A549 treated with dexamethasone at 1 μM for 4 hours (cell line): ENCODE measurements around the gene HDHD5. TPM values are rescaled to one million over a fixed set of nuclear protein-coding genes. Genes with fewer than 3 reads are reported as not detected.

Source experiments
- total RNA-seq: library from RNA; stranded (reverse); fragments of 200-300 nt; extraction: Qiagen RNA extraction; gene quantifications from 5 replicates; pipeline ENCODE4 v1.2.3, GENCODE V29; 2022

HDHD5 gene
- 37.5 to 43.3 TPM (median 42.1 TPM) in 5 replicates for total RNA-seq

GRCh38 chr22:17158568-17159503 lies at the start of gene HDHD5:
TSS of gene HDHD5 (minus strand) at chr22:17159277. CDS start at chr22:17159251, 26 bp downstream.

GRCh38 chr22:17121233-17122195 lies 37.6 kb downstream of the HDHD5 start, which contains the start of gene TMEM121B:
TSS of gene TMEM121B (minus strand) at chr22:17121360. CDS start at chr22:17121127, 233 bp downstream.

Other genes starting within 250 kb of the HDHD5 start
- gene GAB4, start 151.1 kb downstream of the HDHD5 start, total RNA-seq = not detected in 5 replicates
- 5.3 to 8.0 TPM (median 6.4 TPM) in 5 replicates for gene IL17RA, start 74.3 kb downstream of the HDHD5 start, total RNA-seq
- 0.11 to 0.16 TPM (median 0.15 TPM) in 5 replicates for gene TMEM121B, start 37.9 kb downstream of the HDHD5 start, total RNA-seq
- 0.05 to 0.17 TPM (median 0.06 TPM) in 3 of 5 replicates, not detected in the others for gene ADA2, start 60.2 kb upstream of the HDHD5 start, total RNA-seq
- gene CECR2, start 210.2 kb upstream of the HDHD5 start, total RNA-seq = 0.06 to 0.13 TPM (median 0.09 TPM) in 5 replicates